GM18507 (cell line): ENCODE measurements around the gene LAP3.
"Not testable (repeated sequence)": the region's sequence is repeated elsewhere in the genome, so short reads cannot be mapped to it uniquely, and the experiment has no call there.

ENCODE experiments used
- DNase-seq: peaks from one replicate; pipeline ENCODE4 v3.0.0; 2011; ENCODE audit warnings: low read depth; ENCODE audit not compliant: insufficient read length; ENCODE audit errors: extremely low spot score
- FAIRE-seq: peaks from 2 replicates; lab custom pipeline; 2011; peaks lifted over from hg19 to GRCh38; lab: Jason Lieb, UNC

LAP3 gene

DNA sequence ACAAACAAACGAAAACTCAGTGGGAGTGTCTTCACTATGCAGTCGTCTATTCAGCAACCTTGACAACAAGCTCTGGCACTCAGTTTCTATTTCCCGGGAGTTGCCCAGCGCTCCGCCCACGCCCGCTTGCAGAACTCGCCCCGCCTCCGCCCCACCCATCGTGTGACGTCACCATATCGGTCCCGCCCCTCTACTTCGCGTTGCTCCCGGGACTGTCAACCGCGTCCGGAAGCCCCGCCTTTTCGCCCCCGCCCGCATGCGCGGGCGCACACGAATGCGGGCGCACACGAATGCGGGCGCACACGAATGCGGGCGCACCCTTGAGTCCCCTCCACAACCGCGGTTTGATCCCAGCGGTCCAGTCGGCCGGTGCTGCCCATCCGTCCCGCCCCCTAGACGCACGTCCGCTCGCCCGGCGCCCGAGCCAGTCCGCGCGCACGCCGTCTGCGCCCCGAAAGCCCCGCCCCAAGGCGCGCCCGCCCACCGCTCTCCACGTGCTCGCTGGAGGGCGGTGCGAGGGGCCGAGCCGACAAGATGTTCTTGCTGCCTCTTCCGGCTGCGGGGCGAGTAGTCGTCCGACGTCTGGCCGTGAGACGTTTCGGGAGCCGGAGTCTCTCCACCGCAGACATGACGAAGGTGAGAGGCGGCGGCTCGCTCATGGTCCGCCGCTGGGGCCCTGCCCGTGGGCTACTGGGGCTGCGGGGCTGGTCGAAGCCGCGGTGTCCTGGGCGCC is at the start of gene LAP3:
TSS of gene LAP3 (plus strand) at position 267 of the 733 bp plus-strand sequence. CDS start at position 535, 268 bp downstream.
- peak; percentile 97 for FAIRE-seq
- DNase-seq: peak; percentile 89

DNA sequence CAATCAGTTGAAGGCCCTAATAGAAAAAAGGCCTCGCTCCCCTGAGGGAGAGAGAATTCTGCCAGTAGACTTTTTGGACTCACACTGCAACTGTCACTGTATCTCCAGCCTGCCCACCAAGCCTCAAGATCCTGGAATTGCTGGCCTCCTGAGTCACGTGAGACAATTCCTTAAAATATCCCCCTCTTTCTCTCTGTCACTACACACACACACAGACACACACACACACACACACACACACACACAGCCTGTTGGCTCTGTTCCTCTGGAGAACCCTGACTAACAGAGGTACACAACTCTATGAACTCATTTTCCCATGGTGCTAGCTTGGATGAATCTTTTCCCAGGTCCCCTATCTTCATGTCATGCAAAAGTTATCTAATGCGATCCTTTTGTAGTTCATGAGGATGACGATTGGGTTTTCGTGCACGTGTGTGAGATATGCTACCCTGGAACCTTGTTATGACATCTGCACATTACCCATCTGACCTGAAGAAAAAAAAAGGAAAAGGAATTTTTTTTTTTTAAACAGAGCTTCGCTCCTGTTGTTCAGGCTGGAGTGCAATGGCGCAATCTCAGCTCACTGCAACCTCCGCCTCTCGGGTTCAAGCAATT is 48.3 kb upstream of the LAP3 start:
- FAIRE-seq (no peak), DNase-seq (no peak)

GRCh38 chr4:17531538-17532285 is 45.3 kb upstream of the LAP3 start:
- FAIRE-seq: no peak
- no peak for DNase-seq

- FAIRE-seq (no peak), DNase-seq (no peak)
Observed at GRCh38 chr4:17534705-17535104, 42.3 kb upstream of the LAP3 start.

DNA sequence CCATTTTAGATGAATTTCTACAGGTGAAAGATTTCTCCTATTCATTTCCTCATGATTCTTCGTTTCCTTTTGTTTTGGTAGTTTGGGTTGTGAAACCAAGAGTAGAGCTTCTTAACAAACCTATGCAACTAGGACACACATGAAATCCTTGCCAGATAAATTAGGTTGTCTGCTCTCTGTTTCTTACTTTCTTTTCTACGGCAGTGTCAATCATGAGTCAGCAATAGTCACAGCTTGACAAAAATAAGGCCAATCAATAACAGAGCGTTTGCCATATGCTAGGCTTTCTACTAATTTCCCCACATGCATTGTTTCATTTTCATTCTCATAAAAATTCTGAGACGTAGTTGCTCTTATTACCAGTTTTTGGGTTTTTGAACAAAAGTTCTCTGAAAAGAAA is 41.8 kb upstream of the LAP3 start:
- FAIRE-seq: no peak
- DNase-seq: no peak

- FAIRE-seq: no peak
Observed at GRCh38 chr4:17535906-17536305, 41.1 kb upstream of the LAP3 start.

GRCh38 chr4:17537060-17537459 is 39.9 kb upstream of the LAP3 start:
- not testable (repeated sequence) for DNase-seq, FAIRE-seq

More at GRCh38 chr4:17535906-17536305, 41.1 kb upstream of the LAP3 start:
- DNase-seq: no peak

- FAIRE-seq: peak; percentile 26
- no peak for DNase-seq
Observed at GRCh38 chr4:17544205-17544604, 32.8 kb upstream of the LAP3 start.

- FAIRE-seq: no peak
- DNase-seq: no peak
Observed at GRCh38 chr4:17544831-17545234, 32.2 kb upstream of the LAP3 start.

GRCh38 chr4:17545374-17546140 is 31.4 kb upstream of the LAP3 start:
- no peak for FAIRE-seq

GRCh38 chr4:17546222-17546621 is 30.8 kb upstream of the LAP3 start:
- DNase-seq (no peak), FAIRE-seq (no peak)

More at GRCh38 chr4:17545374-17546140, 31.4 kb upstream of the LAP3 start:
- no peak for DNase-seq

GRCh38 chr4:17546678-17547077 is 30.3 kb upstream of the LAP3 start:
- FAIRE-seq: no peak

DNA sequence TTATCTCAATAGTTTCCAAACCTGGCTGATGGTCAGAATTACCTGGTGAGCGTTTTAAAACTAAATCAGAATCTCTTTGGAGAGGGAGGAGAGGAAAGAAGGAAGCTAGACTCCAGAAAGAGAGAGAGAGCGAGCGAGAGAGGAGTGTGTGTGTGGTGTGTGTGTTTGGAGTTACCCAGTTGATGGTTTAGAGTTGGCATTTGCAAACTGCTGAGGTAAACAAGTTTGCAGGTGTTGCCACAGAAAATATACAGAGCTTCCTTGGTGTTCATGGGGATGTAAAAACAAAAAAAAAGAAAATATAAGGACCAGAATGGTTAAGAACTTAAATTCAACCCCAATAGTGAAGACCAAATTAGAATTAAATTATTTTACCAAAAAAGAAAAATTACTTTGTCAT is 26.4 kb upstream of the LAP3 start:
- no peak for DNase-seq
- FAIRE-seq: no peak

More at GRCh38 chr4:17546678-17547077, 30.3 kb upstream of the LAP3 start:
- no peak for DNase-seq

GRCh38 chr4:17552427-17552826 is 24.6 kb upstream of the LAP3 start:
- FAIRE-seq: no peak
- DNase-seq: no peak

- DNase-seq: no peak
- no peak for FAIRE-seq
Observed at GRCh38 chr4:17554568-17554967, 22.4 kb upstream of the LAP3 start.

- FAIRE-seq: no peak
- DNase-seq: no peak
Observed at GRCh38 chr4:17556498-17556897, 20.5 kb upstream of the LAP3 start.

DNA sequence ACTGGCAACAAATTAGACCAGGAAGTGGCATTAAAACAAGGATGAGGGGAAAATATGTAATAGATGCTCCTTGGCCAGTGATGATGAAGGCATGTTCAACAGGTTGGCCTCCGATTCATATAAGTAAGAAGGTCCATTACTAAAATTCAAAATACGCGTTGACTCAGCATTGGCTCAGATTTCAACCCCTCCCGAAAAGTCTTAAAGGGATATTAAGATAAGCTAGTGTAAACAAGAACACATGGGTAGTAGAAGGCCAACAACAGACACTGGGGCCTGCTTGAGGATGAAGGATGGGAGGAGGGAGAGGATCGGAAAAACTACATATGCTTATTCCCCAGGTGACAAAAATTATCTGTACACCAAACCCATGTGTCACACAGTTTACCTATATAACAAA is 19.1 kb upstream of the LAP3 start:
- DNase-seq (no peak), FAIRE-seq (no peak)

GRCh38 chr4:17558941-17559708 is 17.9 kb upstream of the LAP3 start:
- DNase-seq: no peak
- no peak for FAIRE-seq

DNA sequence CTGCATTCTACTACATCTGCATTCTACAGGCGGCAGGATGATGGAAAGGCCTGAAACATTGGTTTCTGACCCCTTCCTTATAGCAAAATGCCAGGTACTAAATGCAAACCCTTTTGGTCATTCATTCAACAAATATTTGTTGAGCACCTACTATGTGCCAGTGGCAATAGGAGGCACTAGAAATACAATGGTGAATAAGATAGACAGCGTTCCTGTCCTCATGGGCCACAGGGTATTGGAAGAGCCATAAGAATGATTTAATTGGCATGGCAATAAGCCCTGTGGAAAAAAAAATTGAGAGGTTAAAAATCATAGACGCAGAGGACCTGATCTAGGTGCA is 17.3 kb upstream of the LAP3 start:
- no peak for DNase-seq
- FAIRE-seq: no peak
